GM23248 (cell line): ENCODE measurements around the gene EXOC7. TPM values are rescaled to one million over a fixed set of nuclear protein-coding genes. Genes with fewer than 3 reads are reported as not detected.

Experiments
- DNase-seq: peaks from one replicate; pipeline ENCODE4 v3.0.0-alpha.2; 2015
- H2AFZ ChIP-seq: fragments of 200-600 bp; sonication (generic); 2 replicates; pipeline ENCODE4 v1.6.1; 2016; ENCODE audit warnings: antibody characterized with exemption
- H3F3A ChIP-seq: fragments of 200-600 bp; sonication (generic); 2 replicates; pipeline ENCODE4 v1.6.1; 2016; ENCODE audit warnings: mild to moderate bottlenecking, antibody characterized with exemption, mixed run types; ENCODE audit not compliant: insufficient read depth
- H3K27ac ChIP-seq: fragments of 200-600 bp; sonication (generic); 2 replicates; pipeline ENCODE4 v1.5.1; 2016; ENCODE audit warnings: mild to moderate bottlenecking
- H3K27me3 ChIP-seq: fragments of 200-600 bp; sonication (generic); replicated peaks from 2 replicates; pipeline ENCODE4 v1.6.1; 2016; ENCODE audit warnings: mild to moderate bottlenecking; ENCODE audit not compliant: insufficient read depth
- H3K36me3 ChIP-seq: fragments of 200-600 bp; sonication (generic); 2 replicates; pipeline ENCODE4 v1.6.1; 2016; ENCODE audit warnings: low read depth, mild to moderate bottlenecking
- H3K4me1 ChIP-seq: fragments of 200-600 bp; sonication (generic); 2 replicates; pipeline ENCODE4 v1.6.1; 2016; ENCODE audit warnings: mild to moderate bottlenecking; ENCODE audit not compliant: insufficient read depth
- H3K4me2 ChIP-seq: fragments of 200-600 bp; sonication (generic); one replicate; pipeline ENCODE4 v1.6.1; 2016; ENCODE audit warnings: mild to moderate bottlenecking; ENCODE audit not compliant: unreplicated experiment
- H3K4me3 ChIP-seq: fragments of 200-600 bp; sonication (generic); 2 replicates; pipeline ENCODE4 v1.5.1; 2016; ENCODE audit warnings: mild to moderate bottlenecking
- H3K79me2 ChIP-seq: fragments of 200-600 bp; sonication (generic); 2 replicates; pipeline ENCODE4 v1.6.1; 2016; ENCODE audit warnings: mild to moderate bottlenecking; ENCODE audit not compliant: insufficient read depth
- H3K9ac ChIP-seq: fragments of 200-600 bp; sonication (generic); 2 replicates; pipeline ENCODE4 v1.6.1; 2016; ENCODE audit warnings: mild to moderate bottlenecking
- H3K9me2 ChIP-seq: fragments of 200-600 bp; sonication (generic); 2 replicates; pipeline ENCODE4 v1.6.1; 2016; ENCODE audit warnings: mixed run types, mild to moderate bottlenecking, moderate library complexity; ENCODE audit not compliant: insufficient read depth
- H3K9me3 ChIP-seq: fragments of 200-600 bp; sonication (generic); one replicate; pipeline ENCODE4 v1.6.1; 2017; ENCODE audit warnings: low read depth
- H4K20me1 ChIP-seq: fragments of 200-600 bp; sonication (generic); 2 replicates; pipeline ENCODE4 v1.6.0; 2016; ENCODE audit not compliant: insufficient read depth
- EZH2 ChIP-seq: fragments of 200-600 bp; sonication (generic); IDR thresholded peaks from 2 replicates; pipeline ENCODE4 v1.6.1; 2018; ENCODE audit warnings: antibody characterized with exemption, mild to moderate bottlenecking; ENCODE audit not compliant: insufficient read depth, poor library complexity, severe bottlenecking
- EZH2phosphoT487 ChIP-seq: fragments of 200-600 bp; sonication (generic); IDR thresholded peaks from 2 replicates; pipeline ENCODE4 v1.6.1; 2018; ENCODE audit warnings: antibody characterized with exemption, moderate library complexity, mild to moderate bottlenecking, low read depth; ENCODE audit not compliant: insufficient read depth
- WGBS, 2 experiments: methylation state at CpG; one replicate each; pipeline ENCODE4 v1.1.6; 2015 to 2017; ENCODE audit warnings: low lambda C conversion rate in 2 of 2, low coverage in 1 of 2; ENCODE audit errors: missing lambda C conversion rate in 2 of 2; 5-methylcytosine and 5-hydroxymethylcytosine counted together
- in situ Hi-C: fragments of 300-500 bp; cut with MboI; formaldehyde crosslinking; loops from 2 replicates; pipeline ENCODE4 v1.15.0; 2020
- polyA plus RNA-seq: library from polyadenylated mRNA; unstranded; fragments of >200 nt; fragmentation: Nextera tagmentation; extraction: Ambion mirVana; gene quantifications from 2 replicates; pipeline ENCODE4 v1.2.1, GENCODE V29; 2016
- total RNA-seq: library from RNA; depleted of rRNA; stranded (reverse); fragments of >200 nt; shearing (Covaris generic); gene quantifications from 2 replicates; pipeline ENCODE4 v1.2.3, GENCODE V29; 2014

The EXOC7 gene
- total and polyA plus RNA-seq, 2 experiments from 2014 or later = 88.0 to 101 TPM

DNA sequence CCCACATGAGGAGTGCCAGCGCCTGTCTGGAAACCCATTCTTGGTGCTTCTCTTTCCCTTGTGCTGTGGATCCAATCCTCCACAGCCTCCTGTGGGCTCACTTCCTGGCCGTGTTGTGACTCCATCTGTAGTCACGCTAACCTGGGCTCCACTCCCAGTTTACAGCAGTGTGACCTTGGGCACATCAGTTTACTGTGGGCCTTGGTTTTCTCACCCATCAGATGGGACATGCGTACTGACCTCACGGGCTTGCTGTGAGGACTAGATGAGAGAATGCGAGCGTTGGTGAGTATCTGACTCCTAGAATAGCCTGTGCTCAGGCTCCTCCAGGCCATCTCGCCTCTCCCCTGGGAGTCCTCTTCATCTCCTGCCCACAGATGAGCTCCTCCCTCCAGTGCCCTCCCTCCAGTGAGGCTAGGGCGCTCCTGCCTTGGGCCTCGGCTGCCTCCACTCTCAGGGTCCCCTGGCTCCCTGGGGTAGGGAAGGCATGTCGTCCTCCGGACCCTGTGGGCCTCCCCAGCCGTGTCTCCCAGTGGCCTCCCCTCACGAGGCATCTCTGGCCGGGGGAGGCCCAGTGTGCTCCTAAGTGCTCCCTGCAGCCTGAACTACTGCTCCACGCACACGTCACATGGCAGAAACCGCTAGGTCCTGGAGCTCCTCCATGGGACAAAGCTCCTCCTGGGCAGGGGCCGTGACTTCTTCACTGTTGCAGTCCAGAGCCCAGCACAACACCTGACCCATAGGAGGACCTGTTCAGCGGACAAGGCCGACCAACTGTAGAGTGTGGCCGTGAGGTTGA is 42.7 kb upstream of the EXOC7 start:
- Histone ChIP-seq H4K20me1 (no peaks in the 10 kb centered on the region), H3F3A (no peaks in the 10 kb centered on the region), H3K4me3 (no peak overlapping the region), H2AFZ (no peak overlapping the region), H3K4me2 (no peak overlapping the region), H3K4me1 (no peaks in the 10 kb centered on the region), H3K27ac (no peak overlapping the region), H3K27me3 (no peaks in the 10 kb centered on the region; the same call in 1 of the 2 replicates), H3K36me3 (no peaks in the 10 kb centered on the region), H3K9ac (no peak overlapping the region), H3K9me3 (no peaks in the 10 kb centered on the region), H3K79me2 (no peaks in the 10 kb centered on the region), H3K9me2 (no peaks in the 10 kb centered on the region)
- no peak for TF ChIP-seq EZH2
- TF ChIP-seq EZH2phosphoT487 = no peak
- DNase-seq = no peak
- in situ Hi-C loops = no loop called here
- WGBS, 2 experiments = 80 to 81% methylated on average over 20 to 22 of the region's 22 CpGs

DNA sequence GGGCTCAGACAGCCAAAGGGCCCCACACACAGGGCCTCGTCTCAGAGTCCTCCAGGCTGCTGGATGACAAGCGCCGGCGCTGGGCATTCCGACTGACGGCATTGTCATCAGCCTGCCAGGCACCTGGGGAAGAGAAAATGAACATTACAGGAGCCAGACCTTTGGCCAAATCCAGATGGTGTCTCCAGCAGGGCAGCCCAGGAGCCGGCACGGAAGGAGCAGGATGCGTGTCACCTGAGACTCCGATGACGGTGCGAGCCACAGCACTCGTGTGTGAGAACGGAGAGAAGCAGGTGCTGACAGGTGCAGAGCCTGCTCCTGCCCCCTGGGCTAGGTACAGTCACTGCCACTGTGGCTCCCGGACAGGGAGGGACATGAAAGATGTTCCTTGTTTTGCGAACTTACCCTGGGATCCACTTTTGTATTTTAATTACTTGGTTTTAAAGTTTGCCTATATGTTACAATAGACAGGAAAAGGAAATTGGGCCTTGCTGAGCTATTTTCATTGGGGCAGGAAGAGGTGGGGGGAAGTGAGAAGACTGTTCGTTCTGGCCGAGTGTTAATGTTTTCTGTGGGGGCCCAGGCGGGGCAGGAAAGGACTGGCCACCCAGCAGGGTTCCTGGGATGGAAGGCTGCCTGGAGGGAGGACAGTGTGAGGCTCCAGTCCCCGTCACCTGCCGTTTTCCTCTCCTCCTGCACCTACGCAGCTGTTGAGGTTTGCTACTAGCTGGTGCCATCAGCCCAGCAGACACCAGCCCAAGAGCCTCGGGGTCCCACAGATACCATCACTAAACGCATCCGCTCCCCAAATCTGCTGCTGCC is 41.9 kb upstream of the EXOC7 start:
- H2AFZ ChIP-seq = no peak overlapping the region

DNA sequence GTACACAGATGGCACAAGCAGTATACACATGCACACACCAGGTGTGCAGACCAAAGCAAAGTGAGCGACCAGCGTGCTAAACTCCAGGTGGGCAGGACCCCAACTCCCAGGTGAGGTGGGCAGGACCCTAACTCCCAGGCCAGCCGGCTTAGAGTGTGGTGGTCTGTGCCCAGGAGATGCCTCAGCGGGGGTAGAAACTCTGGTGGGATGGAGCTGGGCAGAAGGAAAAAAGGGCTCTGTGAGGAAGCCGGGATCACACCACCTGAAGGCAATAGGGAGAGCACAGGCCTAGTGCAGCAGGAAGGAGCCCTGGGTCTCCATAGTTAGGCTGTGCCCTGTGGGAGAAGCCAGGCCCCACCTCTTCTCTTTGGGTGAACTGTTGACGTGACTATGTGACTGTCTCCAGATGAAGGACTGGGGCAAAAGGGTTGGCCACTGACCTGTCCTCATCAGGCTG is 39.0 kb upstream of the EXOC7 start:
- Histone ChIP-seq H3K36me3 (no peaks in the 10 kb centered on the region), H3K9me2 (no peaks in the 10 kb centered on the region), H3K27ac (no peak overlapping the region), H4K20me1 (no peaks in the 10 kb centered on the region), H3K79me2 (no peaks in the 10 kb centered on the region), H3K9ac (no peak overlapping the region), H3K9me3 (no peaks in the 10 kb centered on the region), H3K4me2 (no peak overlapping the region), H3K27me3 (peaks cover 25% of the 10 kb centered on the region), H3F3A (no peaks in the 10 kb centered on the region), H3K4me3 (no peak overlapping the region), H2AFZ (no peak overlapping the region), H3K4me1 (no peaks in the 10 kb centered on the region)
- in situ Hi-C loops = no loop called here
- no peak for DNase-seq
- 76 to 86% methylated on average over 5 to 6 of the region's 6 CpGs for WGBS, 2 experiments
- TF ChIP-seq EZH2 = no peak
- no peak for TF ChIP-seq EZH2phosphoT487

More for the DNA sequence above, 41.9 kb upstream of the EXOC7 start:
- no peaks in the 10 kb centered on the region for H3K36me3 ChIP-seq
- H3K9me2 ChIP-seq = no peaks in the 10 kb centered on the region
- H3K9ac ChIP-seq = no peak overlapping the region
- no peaks in the 10 kb centered on the region for H3F3A ChIP-seq
- H3K27ac ChIP-seq = no peak overlapping the region
- no peak for DNase-seq
- no peak overlapping the region for H3K4me3 ChIP-seq
- WGBS, 2 experiments = 88 to 90% methylated on average over 25 of the region's 25 CpGs
- H3K27me3 ChIP-seq = peaks cover 4% of the 10 kb centered on the region
- no peak overlapping the region for H3K4me2 ChIP-seq
- no peaks in the 10 kb centered on the region for H3K79me2 ChIP-seq
- H3K9me3 ChIP-seq = no peaks in the 10 kb centered on the region
- no peaks in the 10 kb centered on the region for H3K4me1 ChIP-seq
- in situ Hi-C loops = no loop called here
- TF ChIP-seq EZH2phosphoT487 (no peak), EZH2 (no peak)
- no peaks in the 10 kb centered on the region for H4K20me1 ChIP-seq

DNA sequence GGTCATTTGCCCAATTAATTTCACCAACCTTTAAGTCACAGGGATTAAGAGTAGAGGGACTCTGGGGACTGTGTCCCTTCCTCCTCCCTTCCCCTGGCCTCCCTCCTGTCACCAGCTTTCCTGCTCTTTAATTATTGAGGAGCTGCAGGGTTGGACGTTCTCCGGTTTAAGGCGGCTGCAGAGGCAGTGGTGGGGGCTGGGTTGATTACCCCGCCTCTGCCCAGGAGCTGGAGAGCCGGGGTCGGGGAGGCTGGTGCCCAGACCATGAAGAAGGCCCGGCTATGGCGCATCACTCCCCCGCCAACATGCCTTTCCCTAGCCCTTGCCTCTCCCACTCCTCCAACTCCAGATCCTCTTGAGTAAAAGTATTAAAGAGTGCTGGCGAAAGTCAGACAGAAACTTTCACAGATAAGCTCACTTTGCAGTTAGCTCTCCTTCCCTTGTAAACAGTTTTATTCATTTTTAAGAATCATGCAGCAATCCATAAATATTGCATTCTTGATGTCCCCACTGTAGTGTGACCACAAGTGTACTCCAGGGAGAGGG is 38.5 kb upstream of the EXOC7 start:
- no peak for DNase-seq
- no peak overlapping the region for H3K4me3 ChIP-seq
- in situ Hi-C loops = no loop called here
- H3K9me3 ChIP-seq = no peaks in the 10 kb centered on the region
- 44 to 59% methylated on average over 10 of the region's 10 CpGs for WGBS, 2 experiments
- H2AFZ ChIP-seq = no peak overlapping the region
- no peaks in the 10 kb centered on the region for H3K79me2 ChIP-seq
- no peaks in the 10 kb centered on the region for H3K4me1 ChIP-seq
- no peak for TF ChIP-seq EZH2phosphoT487
- no peak for TF ChIP-seq EZH2
- no peaks in the 10 kb centered on the region for H3K36me3 ChIP-seq
- no peak overlapping the region for H3K4me2 ChIP-seq
- no peaks in the 10 kb centered on the region for H3F3A ChIP-seq
- H3K27ac ChIP-seq = no peak overlapping the region
- peaks cover 25% of the 10 kb centered on the region for H3K27me3 ChIP-seq
- no peaks in the 10 kb centered on the region for H4K20me1 ChIP-seq
- H3K9ac ChIP-seq = no peak overlapping the region
- H3K9me2 ChIP-seq = no peaks in the 10 kb centered on the region
